ENCODE results near the gene BLM.

- TF ChIP-seq CTCF (conservative IDR thresholded peaks at IDR 0.05 in 1 of 2, IDR thresholded peaks at IDR 0.05 in 1 of 2; ENCODE audit: extremely low read depth in 1 of 2, insufficient read depth in 1 of 2, low read depth in 1 of 2, low read length in 2 of 2) (no peak), EZH2 (IDR thresholded peaks at IDR 0.05; ENCODE audit: borderline replicate concordance, low read length) (no peak)
Measured at GRCh38 chr15:90749754-90750153, 32.6 kb downstream of the BLM start.
